Uterus (tissue), 2 donors: Measurements from ENCODE around the gene TBCD.

Source experiments
- CTCF ChIP-seq, 4 experiments: fragments of 200-600 bp in 2 of 4; fragments of 450-650 bp in 2 of 4; sonication (generic) in 2 of 4; IDR thresholded peaks; one replicate each; pipeline ENCODE4 v1.5.1; 2016 to 2019; ENCODE audit warnings: antibody characterized with exemption in 4 of 4, mild to moderate bottlenecking in 2 of 4, moderate library complexity in 1 of 4
- POLR2A ChIP-seq, 2 donors: fragments of 450-650 bp; IDR thresholded peaks; one replicate each; pipeline ENCODE4 v1.6.1; 2016; ENCODE audit warnings: antibody characterized with exemption in 2 of 2, mild to moderate bottlenecking in 1 of 2, moderate library complexity in 1 of 2

GRCh38 chr17:82895087-82895486 lies 143.2 kb downstream of the TBCD start:
- TF ChIP-seq CTCF (IDR thresholded peaks at IDR 0.05) (no peak), POLR2A (IDR thresholded peaks at IDR 0.05) (no peak)
